ENCODE measurements around the gene C1QB. TPM values are rescaled to one million over a fixed set of nuclear protein-coding genes. Genes with fewer than 3 reads are reported as not detected.

The C1QB gene
- total RNA-seq, 2 experiments from 2014 or later: not detected

- H3K36me3 ChIP-seq (ENCODE audit: insufficient read depth, low read length): no peaks in the 10 kb centered on the region
- no peak for DNase-seq (ENCODE audit: low spot score)
- no peaks in the 10 kb centered on the region for H3K4me1 ChIP-seq (ENCODE audit: insufficient read depth, low read length, poor library complexity, severe bottlenecking)
- H2AFZ ChIP-seq (ENCODE audit: low read length): no peak overlapping the region
- no peak overlapping the region for H3K4me2 ChIP-seq (ENCODE audit: low read length)
- H3K4me3 ChIP-seq (ENCODE audit: low read depth, low read length, poor library complexity, severe bottlenecking): no peak overlapping the region
- intact Hi-C loops (cut with micrococcal nuclease; ENCODE audit: unreplicated experiment): no loop called here
- H3K9me3 ChIP-seq (ENCODE audit: low read length): no peaks in the 10 kb centered on the region
- H3K9me2 ChIP-seq (ENCODE audit: insufficient read depth, low read length): no peaks in the 10 kb centered on the region
- no peaks in the 10 kb centered on the region for H3K79me2 ChIP-seq (ENCODE audit: insufficient read depth, low read depth, low read length)
- TF ChIP-seq EZH2phosphoT487 (IDR thresholded peaks at IDR 0.05; ENCODE audit: borderline replicate concordance, low read depth, low read length): no peak
- TF ChIP-seq CTCF (conservative IDR thresholded peaks at IDR 0.05; ENCODE audit: low read length): no peak
- ChIA-PET POLR2A (no interaction called here), CTCF (ENCODE audit: unreplicated experiment) (no interaction called here)
- no TSS peak for BruUV-seq (replicated peaks)
- H3K27ac ChIP-seq (ENCODE audit: low read depth, low read length, poor library complexity, severe bottlenecking): no peak overlapping the region
- no peaks in the 10 kb centered on the region for H4K20me1 ChIP-seq (ENCODE audit: insufficient read depth, low read length)
These were observed 44.7 kb upstream of the C1QB start for GRCh38 chr1:22608361-22608760.

DNA sequence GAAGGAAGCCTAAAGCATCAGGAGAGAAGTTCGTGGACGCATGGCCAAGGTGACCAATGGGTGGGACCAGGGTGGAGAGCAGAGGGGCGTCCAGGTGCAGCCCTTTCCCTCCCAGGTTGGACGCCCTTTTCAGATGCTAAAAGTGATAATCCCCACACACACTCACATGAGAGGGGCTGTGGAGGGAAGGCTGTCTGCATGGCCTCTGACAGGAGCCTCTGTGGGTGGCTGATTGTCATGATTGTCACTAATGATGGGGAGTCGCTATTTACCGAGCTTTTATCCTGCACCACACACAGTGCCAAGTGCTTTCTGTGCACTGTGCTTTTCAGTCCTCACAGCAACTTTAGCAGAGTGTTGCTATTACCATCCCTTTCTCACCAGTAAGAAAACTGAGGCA is 43.7 kb upstream of the C1QB start:
- DNase-seq (ENCODE audit: low spot score): no peak
- TF ChIP-seq CTCF (conservative IDR thresholded peaks at IDR 0.05; ENCODE audit: low read length) (no peak), EZH2phosphoT487 (IDR thresholded peaks at IDR 0.05; ENCODE audit: borderline replicate concordance, low read depth, low read length) (no peak)
- CTCF ChIA-PET (ENCODE audit: unreplicated experiment): no interaction called here
- no peaks in the 10 kb centered on the region for H4K20me1 ChIP-seq (ENCODE audit: insufficient read depth, low read length)
- no peaks in the 10 kb centered on the region for H3K36me3 ChIP-seq (ENCODE audit: insufficient read depth, low read length)
- H2AFZ ChIP-seq (ENCODE audit: low read length): no peak overlapping the region
- H3K27ac ChIP-seq (ENCODE audit: low read depth, low read length, poor library complexity, severe bottlenecking): no peak overlapping the region
- H3K9me3 ChIP-seq (ENCODE audit: low read length): no peaks in the 10 kb centered on the region
- no peaks in the 10 kb centered on the region for H3K4me1 ChIP-seq (ENCODE audit: insufficient read depth, low read length, poor library complexity, severe bottlenecking)
- no peak overlapping the region for H3K4me3 ChIP-seq (ENCODE audit: low read depth, low read length, poor library complexity, severe bottlenecking)
- no peaks in the 10 kb centered on the region for H3K9me2 ChIP-seq (ENCODE audit: insufficient read depth, low read length)
- BruUV-seq (replicated peaks): no TSS peak
- no peaks in the 10 kb centered on the region for H3K79me2 ChIP-seq (ENCODE audit: insufficient read depth, low read depth, low read length)
- intact Hi-C loops (cut with micrococcal nuclease; ENCODE audit: unreplicated experiment): no loop called here
- POLR2A ChIA-PET: no interaction called here
- no peak overlapping the region for H3K4me2 ChIP-seq (ENCODE audit: low read length)

DNA sequence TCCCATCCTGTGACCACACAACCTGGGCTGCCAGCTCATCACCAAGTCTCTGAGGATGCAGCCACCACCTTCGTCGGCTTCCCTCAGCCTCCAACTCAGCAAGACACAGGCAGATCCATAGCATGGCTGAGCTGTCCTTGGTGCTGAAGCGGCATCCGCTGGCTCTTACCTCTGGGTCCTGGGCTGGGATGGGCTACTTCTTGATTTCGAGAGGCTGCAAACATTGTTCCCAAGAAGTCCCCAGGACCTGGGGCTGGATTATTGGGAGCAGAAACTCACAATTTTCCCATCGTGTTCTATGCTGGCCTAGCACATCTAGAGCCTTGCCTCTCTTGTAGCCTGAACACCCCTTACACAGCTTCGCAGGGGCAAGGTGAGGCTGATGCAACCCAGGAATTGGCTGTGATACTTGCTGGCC is 41.5 kb upstream of the C1QB start:
- DNase-seq (ENCODE audit: low spot score): peak; percentile 33
- no peaks in the 10 kb centered on the region for H3K9me2 ChIP-seq (ENCODE audit: insufficient read depth, low read length)
- no peaks in the 10 kb centered on the region for H3K9me3 ChIP-seq (ENCODE audit: low read length)
- H4K20me1 ChIP-seq (ENCODE audit: insufficient read depth, low read length): no peaks in the 10 kb centered on the region
- no TSS peak for BruUV-seq (replicated peaks)
- no peak overlapping the region for H3K4me2 ChIP-seq (ENCODE audit: low read length)
- H2AFZ ChIP-seq (ENCODE audit: low read length): no peak overlapping the region
- no peak overlapping the region for H3K4me3 ChIP-seq (ENCODE audit: low read depth, low read length, poor library complexity, severe bottlenecking)
- intact Hi-C loops (cut with micrococcal nuclease; ENCODE audit: unreplicated experiment): no loop called here
- ChIA-PET CTCF (ENCODE audit: unreplicated experiment) (no interaction called here), POLR2A (no interaction called here)
- H3K4me1 ChIP-seq (ENCODE audit: insufficient read depth, low read length, poor library complexity, severe bottlenecking): no peaks in the 10 kb centered on the region
- H3K27ac ChIP-seq (ENCODE audit: low read depth, low read length, poor library complexity, severe bottlenecking): no peak overlapping the region
- H3K36me3 ChIP-seq (ENCODE audit: insufficient read depth, low read length): no peaks in the 10 kb centered on the region
- H3K79me2 ChIP-seq (ENCODE audit: insufficient read depth, low read depth, low read length): no peaks in the 10 kb centered on the region
- TF ChIP-seq EZH2phosphoT487 (IDR thresholded peaks at IDR 0.05; ENCODE audit: borderline replicate concordance, low read depth, low read length) (no peak), CTCF (conservative IDR thresholded peaks at IDR 0.05; ENCODE audit: low read length) (no peak)

All from OCI-LY7 (cell line).